GM12865 (cell line): ENCODE results near the gene PAPOLB.

Experiments used
- DNase-seq: peaks from one replicate; pipeline ENCODE4 v3.0.0; 2010; ENCODE audit warnings: low read depth
- H3K4me3 ChIP-seq: 2 replicates; pipeline ENCODE4 v1.5.1; 2011; ENCODE audit warnings: mild to moderate bottlenecking, low read depth, low read length, control low read depth
- TF ChIP-seq, protein P1 (sequence below): IDR thresholded peaks from 2 replicates; pipeline ENCODE4 v1.5.1; 2011; ENCODE audit warnings: low read length, control low read depth, low read depth, inconsistent platforms; ENCODE audit not compliant: insufficient read depth; ENCODE audit errors: missing control alignments

PAPOLB gene

GRCh38 chr7:4815609-4816418 is 46.0 kb downstream of the PAPOLB start:
- TF ChIP-seq, protein P1, sequence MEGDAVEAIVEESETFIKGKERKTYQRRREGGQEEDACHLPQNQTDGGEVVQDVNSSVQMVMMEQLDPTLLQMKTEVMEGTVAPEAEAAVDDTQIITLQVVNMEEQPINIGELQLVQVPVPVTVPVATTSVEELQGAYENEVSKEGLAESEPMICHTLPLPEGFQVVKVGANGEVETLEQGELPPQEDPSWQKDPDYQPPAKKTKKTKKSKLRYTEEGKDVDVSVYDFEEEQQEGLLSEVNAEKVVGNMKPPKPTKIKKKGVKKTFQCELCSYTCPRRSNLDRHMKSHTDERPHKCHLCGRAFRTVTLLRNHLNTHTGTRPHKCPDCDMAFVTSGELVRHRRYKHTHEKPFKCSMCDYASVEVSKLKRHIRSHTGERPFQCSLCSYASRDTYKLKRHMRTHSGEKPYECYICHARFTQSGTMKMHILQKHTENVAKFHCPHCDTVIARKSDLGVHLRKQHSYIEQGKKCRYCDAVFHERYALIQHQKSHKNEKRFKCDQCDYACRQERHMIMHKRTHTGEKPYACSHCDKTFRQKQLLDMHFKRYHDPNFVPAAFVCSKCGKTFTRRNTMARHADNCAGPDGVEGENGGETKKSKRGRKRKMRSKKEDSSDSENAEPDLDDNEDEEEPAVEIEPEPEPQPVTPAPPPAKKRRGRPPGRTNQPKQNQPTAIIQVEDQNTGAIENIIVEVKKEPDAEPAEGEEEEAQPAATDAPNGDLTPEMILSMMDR = no peak
- no peak overlapping the region for H3K4me3 ChIP-seq
- DNase-seq = no peak

DNA sequence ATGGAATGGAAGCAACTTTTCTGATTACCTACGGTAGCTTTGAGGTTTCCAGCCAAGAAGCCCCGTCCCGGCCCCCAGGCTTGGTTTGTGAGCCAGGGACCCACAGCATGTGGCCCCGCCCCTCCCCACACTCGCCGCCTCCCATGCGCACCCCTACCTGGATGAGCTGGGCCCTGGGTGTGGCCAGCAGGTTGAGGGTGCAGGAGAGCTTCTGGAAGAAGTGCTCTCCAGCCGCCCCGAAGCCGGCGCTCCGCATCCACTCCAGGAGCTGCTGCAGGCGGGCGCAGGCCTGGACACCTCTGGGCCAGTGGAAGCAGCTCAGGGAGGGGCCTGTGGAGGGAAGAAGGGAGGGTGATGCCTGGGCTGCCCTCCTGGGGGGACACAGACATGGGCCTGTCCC is 46.7 kb downstream of the PAPOLB start:
- no peak overlapping the region for H3K4me3 ChIP-seq
- TF ChIP-seq, protein P1 = no peak
- DNase-seq = no peak

DNA sequence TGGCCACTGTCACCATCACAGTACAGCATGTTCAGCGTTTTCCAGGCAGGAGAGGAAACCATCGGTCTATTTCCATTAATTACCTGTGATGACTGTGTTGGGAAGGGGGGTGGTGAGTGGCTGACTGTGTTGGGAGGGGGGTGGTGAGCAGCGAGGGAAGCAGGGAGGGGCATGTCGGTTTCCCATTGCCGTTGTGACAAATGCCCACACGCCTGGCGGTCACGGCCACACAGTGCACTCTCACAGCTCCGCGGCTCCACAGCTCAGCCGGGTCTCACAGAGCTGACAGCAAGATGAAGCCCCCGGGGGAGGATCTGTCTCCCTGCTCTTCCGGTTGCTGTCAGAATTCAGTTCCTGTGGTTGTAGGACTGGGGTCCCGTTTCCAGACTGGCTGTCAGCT is 47.4 kb downstream of the PAPOLB start:
- DNase-seq = no peak
- TF ChIP-seq, protein P1 = no peak
- H3K4me3 ChIP-seq = no peak overlapping the region

GRCh38 chr7:4809666-4810065 is 52.2 kb downstream of the PAPOLB start:
- DNase-seq = no peak
- H3K4me3 ChIP-seq = no peak overlapping the region
- TF ChIP-seq, protein P1 = no peak

DNA sequence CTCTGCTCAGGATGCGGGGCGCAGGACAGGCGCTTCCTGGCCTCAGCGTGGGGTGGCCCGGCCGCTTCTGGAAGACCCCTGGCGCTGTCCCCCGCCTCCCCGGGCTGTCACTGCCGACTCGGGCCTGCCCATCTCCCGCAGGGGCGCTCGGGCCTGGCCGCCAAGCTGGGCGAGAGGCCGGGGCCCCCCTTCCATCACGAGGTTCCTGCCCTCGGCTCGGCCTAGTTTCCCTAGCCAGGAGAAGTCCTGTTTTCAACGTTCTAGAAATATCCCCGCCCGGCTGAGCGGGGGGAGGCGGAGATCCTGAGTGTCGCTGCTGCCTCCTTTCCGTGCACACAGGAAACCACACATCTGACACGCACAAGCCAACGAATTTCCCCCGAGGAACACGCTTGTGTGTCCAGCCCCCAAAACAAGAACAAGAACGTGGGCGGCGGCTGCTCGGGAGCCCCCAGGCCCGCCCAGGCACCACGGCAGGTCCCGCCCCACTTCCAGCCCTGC is 52.7 kb downstream of the PAPOLB start:
- TF ChIP-seq, protein P1 = no peak
- no peak overlapping the region for H3K4me3 ChIP-seq
- DNase-seq = no peak

GRCh38 chr7:4808565-4808964 is 53.3 kb downstream of the PAPOLB start:
- no peak for DNase-seq
- no peak overlapping the region for H3K4me3 ChIP-seq
- TF ChIP-seq, protein P1 = no peak

GRCh38 chr7:4808026-4808425 is 53.8 kb downstream of the PAPOLB start:
- TF ChIP-seq, protein P1 = no peak
- DNase-seq = no peak
- no peak overlapping the region for H3K4me3 ChIP-seq
